Measurements from ENCODE around the gene PIGK.

Gene PIGK

DNA sequence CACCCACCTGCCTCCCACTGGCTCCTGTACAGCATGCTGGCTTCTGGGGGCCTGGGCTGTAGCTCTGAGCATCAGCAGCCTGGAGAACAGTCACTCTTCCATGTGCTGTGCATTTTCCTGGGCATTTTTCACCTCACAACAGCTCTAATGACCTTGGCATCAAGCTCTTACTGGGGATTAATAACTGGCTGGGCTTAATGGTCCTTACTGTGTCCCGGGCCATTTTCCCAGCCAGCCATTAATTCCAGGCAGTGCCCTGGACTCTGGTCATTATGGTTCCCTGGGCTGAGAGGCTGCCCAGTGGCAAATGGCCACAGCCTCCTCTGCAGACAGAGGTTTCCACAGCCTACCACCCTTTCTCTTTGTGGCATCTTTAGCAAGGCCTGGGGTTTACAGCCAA, 180.1 kb downstream of the PIGK start:
- DNase-seq (ENCODE audit: low read depth, low spot score) = no peak
